Loucy (cell line): ENCODE measurements around the gene OR8D1.

Experiments
- H2AFZ ChIP-seq: fragments of 200-600 bp; sonication (generic); 2 replicates; pipeline ENCODE4 v1.6.0; 2016; ENCODE audit warnings: antibody characterized with exemption, mild to moderate bottlenecking, low read length, moderate library complexity
- H3F3A ChIP-seq: fragments of 200-600 bp; 2 replicates; pipeline ENCODE4 v1.6.0; 2016; ENCODE audit warnings: antibody characterized with exemption, low read depth, mild to moderate bottlenecking
- H3K27me3 ChIP-seq: fragments of 200-600 bp; sonication (generic); 2 replicates; pipeline ENCODE4 v1.6.1; 2014; ENCODE audit warnings: low read length, mild to moderate bottlenecking; ENCODE audit not compliant: insufficient read depth, poor library complexity, severe bottlenecking
- H3K36me3 ChIP-seq: fragments of 200-600 bp; sonication (generic); 2 replicates; pipeline ENCODE4 v1.6.1; 2016; ENCODE audit warnings: low read length; ENCODE audit not compliant: insufficient read depth
- H3K4me1 ChIP-seq: fragments of 200-600 bp; sonication (generic); 2 replicates; pipeline ENCODE4 v1.5.1; 2014; ENCODE audit warnings: low read length, mild to moderate bottlenecking; ENCODE audit not compliant: insufficient read depth, poor library complexity, severe bottlenecking
- H3K4me2 ChIP-seq: fragments of 200-600 bp; sonication (generic); 2 replicates; pipeline ENCODE4 v1.6.0; 2014; ENCODE audit warnings: antibody characterized with exemption, low read length, low read depth, mild to moderate bottlenecking; ENCODE audit not compliant: poor library complexity, severe bottlenecking
- H3K4me3 ChIP-seq: fragments of 200-600 bp; sonication (generic); 2 replicates; pipeline ENCODE4 v1.5.1; 2014; ENCODE audit warnings: low read length, mild to moderate bottlenecking, mixed read lengths; ENCODE audit not compliant: poor library complexity, severe bottlenecking
- H3K79me2 ChIP-seq: fragments of 200-600 bp; sonication (generic); 2 replicates; pipeline ENCODE4 v1.6.1; 2014; ENCODE audit warnings: low read length; ENCODE audit not compliant: insufficient read depth
- H3K9ac ChIP-seq: fragments of 200-600 bp; sonication (generic); 2 replicates; pipeline ENCODE4 v1.6.0; 2014; ENCODE audit warnings: mild to moderate bottlenecking, low read depth, low read length, moderate library complexity; ENCODE audit not compliant: poor library complexity, severe bottlenecking
- H3K9me2 ChIP-seq: fragments of 200-600 bp; sonication (generic); replicated peaks from 2 replicates; pipeline ENCODE4 v1.6.1; 2016; ENCODE audit warnings: low read depth, low read length, mixed read lengths
- H3K9me3 ChIP-seq: fragments of 200-600 bp; sonication (generic); 2 replicates; pipeline ENCODE4 v1.6.1; 2014; ENCODE audit warnings: mild to moderate bottlenecking, antibody characterized with exemption, low read length, low read depth; ENCODE audit not compliant: insufficient read depth
- H4K20me1 ChIP-seq: fragments of 200-600 bp; sonication (generic); 2 replicates; pipeline ENCODE4 v1.6.0; 2014; ENCODE audit warnings: antibody characterized with exemption, low read length, mild to moderate bottlenecking; ENCODE audit not compliant: insufficient read depth, poor library complexity, severe bottlenecking
- CTCF ChIP-seq: fragments of 200-600 bp; sonication (generic); conservative IDR thresholded peaks from 2 replicates; pipeline ENCODE4 v1.5.1; 2014; ENCODE audit warnings: mild to moderate bottlenecking, antibody characterized with exemption, low read length
- EZH2phosphoT487 ChIP-seq: fragments of 200-600 bp; IDR thresholded peaks from 2 replicates; pipeline ENCODE4 v1.6.1; 2018; ENCODE audit warnings: antibody characterized with exemption, mild to moderate bottlenecking, moderate library complexity, borderline replicate concordance

Gene OR8D1

GRCh38 chr11:124277804-124278203 is 35.9 kb downstream of the OR8D1 start:
- Histone ChIP-seq H3K27me3 (no peaks in the 10 kb centered on the region), H3K79me2 (no peaks in the 10 kb centered on the region), H3K36me3 (no peaks in the 10 kb centered on the region), H2AFZ (no peak overlapping the region), H4K20me1 (no peaks in the 10 kb centered on the region), H3K4me1 (peaks cover 23% of the 10 kb centered on the region), H3F3A (0 out of 2 replicates have a peak, but pooled peaks cover 2% of the 10 kb centered on the region), H3K9me2 (no peaks in the 10 kb centered on the region), H3K4me2 (no peak overlapping the region), H3K4me3 (no peak overlapping the region), H3K9me3 (no peaks in the 10 kb centered on the region; the same call in 1 of the 2 replicates), H3K9ac (no peak overlapping the region)
- TF ChIP-seq EZH2phosphoT487 (no peak), CTCF (peak; percentile 68)

GRCh38 chr11:124277207-124277606 is 36.5 kb downstream of the OR8D1 start:
- Histone ChIP-seq H3K27me3 (no peaks in the 10 kb centered on the region), H3K4me1 (peaks cover 23% of the 10 kb centered on the region), H3K9me2 (no peaks in the 10 kb centered on the region), H3K4me3 (no peak overlapping the region), H3K79me2 (no peaks in the 10 kb centered on the region), H2AFZ (no peak overlapping the region), H3K4me2 (peak overlapping the region; percentile 49), H4K20me1 (no peaks in the 10 kb centered on the region), H3K36me3 (no peaks in the 10 kb centered on the region), H3K9ac (no peak overlapping the region), H3F3A (0 out of 2 replicates have a peak, but pooled peaks cover 2% of the 10 kb centered on the region), H3K9me3 (no peaks in the 10 kb centered on the region; the same call in 1 of the 2 replicates)
- TF ChIP-seq EZH2phosphoT487 = no peak
- TF ChIP-seq CTCF = no peak

DNA sequence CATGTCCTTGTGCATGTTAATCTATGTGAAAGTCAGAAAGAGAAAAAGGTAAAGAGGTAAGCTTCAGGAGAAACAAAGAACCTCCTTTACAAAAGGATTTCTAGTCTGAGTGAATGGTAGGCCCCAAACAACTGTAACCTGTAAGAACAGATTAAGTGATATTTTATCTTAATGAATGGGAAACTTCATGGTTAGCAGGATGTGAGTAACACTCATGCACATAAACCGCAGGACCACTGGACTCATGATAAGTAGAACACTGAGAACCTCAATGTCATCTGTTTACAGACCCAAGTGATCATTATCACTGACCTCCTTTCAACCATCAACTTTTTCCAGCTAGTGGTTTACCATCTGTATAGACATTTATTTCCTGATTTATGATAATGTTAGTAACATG is 37.7 kb downstream of the OR8D1 start:
- no peak overlapping the region for H3K4me3 ChIP-seq
- TF ChIP-seq CTCF = no peak
- peak; percentile 91 for TF ChIP-seq EZH2phosphoT487
- 0 out of 2 replicates have a peak, but pooled peaks cover 2% of the 10 kb centered on the region for H3F3A ChIP-seq
- H3K4me1 ChIP-seq = peaks cover 23% of the 10 kb centered on the region
- H3K79me2 ChIP-seq = no peaks in the 10 kb centered on the region
- no peaks in the 10 kb centered on the region for H3K27me3 ChIP-seq
- H3K4me2 ChIP-seq = peak overlapping the region; percentile 49
- H2AFZ ChIP-seq = no peak overlapping the region
- no peaks in the 10 kb centered on the region for H3K9me2 ChIP-seq
- no peaks in the 10 kb centered on the region for H4K20me1 ChIP-seq
- H3K36me3 ChIP-seq = no peaks in the 10 kb centered on the region
- H3K9ac ChIP-seq = no peak overlapping the region
- no peaks in the 10 kb centered on the region; the same call in 1 of the 2 replicates for H3K9me3 ChIP-seq
